ENCODE measurements around the gene MMD. TPM values are rescaled to one million over a fixed set of nuclear protein-coding genes. Genes with fewer than 3 reads are reported as not detected.

The MMD gene
- total RNA-seq, 2 experiments from 2014 or later, result 15.3 to 17.4 TPM

DNA sequence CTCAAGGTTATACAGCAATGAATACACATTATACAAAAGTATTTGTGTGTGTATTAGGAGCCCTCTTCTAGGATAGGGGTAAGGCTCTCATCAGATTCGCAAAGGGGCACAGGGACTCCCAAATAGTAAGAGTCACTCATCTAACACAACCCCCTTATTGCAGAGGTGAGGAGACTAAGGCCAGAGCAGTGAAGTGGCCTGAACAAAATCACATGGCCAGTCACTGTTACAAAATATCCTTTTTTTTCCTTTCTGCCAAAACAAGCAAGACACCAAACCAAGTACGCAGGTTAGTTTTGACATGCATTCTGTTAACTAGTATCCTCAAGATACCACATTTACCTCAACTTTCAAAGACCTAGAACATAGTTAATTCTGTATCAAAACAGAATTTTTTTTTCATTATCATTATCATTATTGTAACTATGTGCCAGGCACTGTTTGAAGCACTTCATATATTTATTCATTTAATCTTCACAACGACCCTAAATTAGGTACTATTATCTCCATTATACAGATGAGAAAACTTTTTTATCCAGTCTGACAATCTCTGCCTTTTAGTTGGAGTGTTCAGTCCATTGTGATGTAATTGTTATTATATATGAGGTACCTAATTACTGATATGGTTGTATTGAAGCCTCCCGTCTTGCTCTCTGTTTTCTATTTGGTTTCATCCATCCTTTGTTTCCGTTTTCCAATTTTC lies 25.7 kb downstream of the MMD start:
- H3K36me3 Mint-ChIP-seq (ENCODE audit: low read depth), result peaks cover 51% of the 10 kb centered on the region
- no peaks in the 10 kb centered on the region for H3K27me3 ChIP-seq (ENCODE audit: control insufficient read depth in 1 of 2, insufficient read depth in 2 of 2, low read length in 2 of 2)
- ATAC-seq (ENCODE audit: poor library complexity), result no peak
- H3K9me3 Mint-ChIP-seq, result no peaks in the 10 kb centered on the region
- no peaks in the 10 kb centered on the region for H3K4me1 Mint-ChIP-seq (ENCODE audit: low read depth)
- H3K27ac Mint-ChIP-seq, result no peak overlapping the region
- no peak overlapping the region for H3K27ac ChIP-seq (ENCODE audit: low read depth in 1 of 2, low read length in 2 of 2)
- H3K4me3 Mint-ChIP-seq, result no peak overlapping the region
- no peaks in the 10 kb centered on the region for H3K9me3 ChIP-seq (ENCODE audit: control insufficient read depth in 1 of 2, insufficient read depth in 1 of 2, low read length in 2 of 2)
- no peak for TF ChIP-seq CTCF (IDR thresholded peaks at IDR 0.05)
- H3K4me3 ChIP-seq (ENCODE audit: low read length), result no peak overlapping the region
- peaks cover 13% of the 10 kb centered on the region for H3K36me3 ChIP-seq (ENCODE audit: insufficient read depth, low read length)
- no peak for DNase-seq
- ChIA-PET POLR2A (no interaction called here), CTCF (no interaction called here)
- no peaks in the 10 kb centered on the region for H3K27me3 Mint-ChIP-seq
- intact Hi-C loops (cut with DNase I, micrococcal nuclease), result no loop called here
- no peaks in the 10 kb centered on the region for H3K4me1 ChIP-seq (ENCODE audit: insufficient read depth, low read length)

GRCh38 chr17:55394357-55395021 lies 27.1 kb downstream of the MMD start:
- CTCF ChIA-PET, result no interaction called here
- H3K36me3 ChIP-seq (ENCODE audit: insufficient read depth, low read length), result no peaks in the 10 kb centered on the region
- H3K27me3 ChIP-seq (ENCODE audit: control insufficient read depth in 1 of 2, insufficient read depth in 2 of 2, low read length in 2 of 2), result no peaks in the 10 kb centered on the region
- intact Hi-C loops (cut with DNase I, micrococcal nuclease), result no loop called here
- H3K9me3 Mint-ChIP-seq, result no peaks in the 10 kb centered on the region
- no peaks in the 10 kb centered on the region for H3K9me3 ChIP-seq (ENCODE audit: control insufficient read depth in 1 of 2, insufficient read depth in 1 of 2, low read length in 2 of 2)
- no peak overlapping the region for H3K4me3 Mint-ChIP-seq
- no peaks in the 10 kb centered on the region for H3K4me1 Mint-ChIP-seq (ENCODE audit: low read depth)
- ATAC-seq (ENCODE audit: poor library complexity) (no peak), DNase-seq (peak in 1 of 14 experiments; percentile 4)
- TF ChIP-seq CTCF (IDR thresholded peaks at IDR 0.05), result no peak
- no peak overlapping the region for H3K27ac Mint-ChIP-seq
- H3K36me3 Mint-ChIP-seq (ENCODE audit: low read depth), result peaks cover 40% of the 10 kb centered on the region
- H3K27me3 Mint-ChIP-seq, result no peaks in the 10 kb centered on the region
- no peak overlapping the region for H3K4me3 ChIP-seq (ENCODE audit: low read length)
- H3K27ac ChIP-seq (ENCODE audit: low read depth in 1 of 2, low read length in 2 of 2), result no peak overlapping the region
- no peaks in the 10 kb centered on the region for H3K4me1 ChIP-seq (ENCODE audit: insufficient read depth, low read length)
- POLR2A ChIA-PET, result no interaction called here

- Histone ChIP-seq H3K27ac (ENCODE audit: low read depth in 1 of 2, low read length in 2 of 2) (no peak overlapping the region), H3K9me3 (ENCODE audit: control insufficient read depth in 1 of 2, insufficient read depth in 1 of 2, low read length in 2 of 2) (no peaks in the 10 kb centered on the region), H3K27me3 (ENCODE audit: control insufficient read depth in 1 of 2, insufficient read depth in 2 of 2, low read length in 2 of 2) (no peaks in the 10 kb centered on the region), H3K4me1 (ENCODE audit: insufficient read depth, low read length) (no peaks in the 10 kb centered on the region), H3K36me3 (ENCODE audit: insufficient read depth, low read length) (no peaks in the 10 kb centered on the region), H3K4me3 (ENCODE audit: low read length) (no peak overlapping the region)
- no peak for TF ChIP-seq CTCF (IDR thresholded peaks at IDR 0.05)
- Mint-ChIP-seq H3K27me3 (no peaks in the 10 kb centered on the region), H3K27ac (no peak overlapping the region), H3K4me1 (ENCODE audit: low read depth) (no peaks in the 10 kb centered on the region), H3K36me3 (ENCODE audit: low read depth) (peaks cover 21% of the 10 kb centered on the region), H3K9me3 (no peaks in the 10 kb centered on the region), H3K4me3 (no peak overlapping the region)
- ATAC-seq (ENCODE audit: poor library complexity), result no peak
- no peak for DNase-seq
- POLR2A ChIA-PET, result no interaction called here
- CTCF ChIA-PET, result no interaction called here
- intact Hi-C loops (cut with DNase I, micrococcal nuclease), result no loop called here
These were observed 29.7 kb downstream of the MMD start for GRCh38 chr17:55391764-55392467.

Measured in CD4-positive, alpha-beta T cell (primary cell).